SK-N-SH (cell line): ENCODE data around the gene SNRNP25. TPM values are rescaled to one million over a fixed set of nuclear protein-coding genes. Genes with fewer than 3 reads are reported as not detected.

Experiments
- CTCF ChIA-PET: fragments of 300-600, 350-600 bp; formaldehyde crosslinking; extraction: SDS; loops from one replicate; lab custom pipeline; 2021; lab: Yijun Ruan, JAX
- POLR2A ChIA-PET: fragments of 350-600 bp; sonication (Branson Sonifier 250); formaldehyde crosslinking; extraction: SDS; loops from one replicate; lab custom pipeline; 2020; ENCODE audit warnings: antibody characterized with exemption, inconsistent platforms; lab: Yijun Ruan, JAX
- DNase-seq: peaks from one replicate; pipeline ENCODE4 v3.0.0; 2012
- H2AFZ ChIP-seq: fragments of 200-600 bp; sonication (generic); 2 replicates; pipeline ENCODE4 v1.8.1; 2016; ENCODE audit warnings: antibody characterized with exemption, mild to moderate bottlenecking, low read depth
- H3F3A ChIP-seq: fragments of 200-600 bp; sonication (generic); replicated peaks from 2 replicates; pipeline ENCODE3; 2016; ENCODE audit warnings: antibody characterized with exemption, mild to moderate bottlenecking; ENCODE audit not compliant: insufficient read depth
- H3K27ac ChIP-seq, 2 experiments: fragments of 200-500 bp in 1 of 2; fragments of 200-600 bp in 1 of 2; sonication (Bioruptor generic) in 1 of 2; sonication (generic), shearing (Covaris generic) in 1 of 2; 2 replicates each; pipeline versions ENCODE4 v1.5.1 to v1.6.1; 2014 to 2016; ENCODE audit warnings: low read depth in 2 of 2, inconsistent platforms in 1 of 2, low read length in 1 of 2, mild to moderate bottlenecking in 1 of 2, mixed read lengths in 1 of 2
- H3K27me3 ChIP-seq: fragments of 200-600 bp; sonication (generic), shearing (Covaris generic); 2 replicates; pipeline ENCODE4 v1.6.1; 2016; ENCODE audit warnings: mixed run types; ENCODE audit not compliant: insufficient read depth
- H3K36me3 ChIP-seq, 2 experiments: fragments of 200-500 bp in 1 of 2; fragments of 200-600 bp in 1 of 2; sonication (Bioruptor generic) in 1 of 2; sonication (generic) in 1 of 2; replicated peaks in 1 of 2; 2 replicates each; pipeline versions ENCODE3 to v1.5.1; 2014 to 2016; ENCODE audit warnings: low read length in 1 of 2, mild to moderate bottlenecking in 1 of 2; ENCODE audit not compliant: insufficient read depth in 2 of 2, control insufficient read depth in 1 of 2
- H3K4me1 ChIP-seq, 2 experiments: fragments of 200-500 bp in 1 of 2; fragments of 200-600 bp in 1 of 2; sonication (Bioruptor generic) in 1 of 2; sonication (generic), shearing (Covaris generic) in 1 of 2; 2 replicates each; pipeline versions ENCODE4 v1.5.1 to v1.6.1; 2014 to 2016; ENCODE audit warnings: low read depth in 1 of 2, low read length in 1 of 2, mixed run types in 1 of 2; ENCODE audit not compliant: insufficient read depth in 2 of 2, control insufficient read depth in 1 of 2
- H3K4me2 ChIP-seq: fragments of 200-600 bp; sonication (generic), shearing (Covaris generic); 2 replicates; pipeline ENCODE4 v1.6.1; 2017; ENCODE audit warnings: mixed run types
- H3K4me3 ChIP-seq, 2 experiments: fragments of 200-500 bp in 1 of 2; fragments of 200-600 bp in 1 of 2; sonication (Bioruptor generic) in 1 of 2; sonication (generic), shearing (Covaris generic) in 1 of 2; 2 replicates each; pipeline versions ENCODE4 v1.5.1 to v1.8.1; 2014 to 2016; ENCODE audit warnings: low read depth in 2 of 2, inconsistent platforms in 1 of 2, low read length in 1 of 2, mild to moderate bottlenecking in 1 of 2, mixed read lengths in 1 of 2, moderate library complexity in 1 of 2
- H3K79me2 ChIP-seq: fragments of 200-600 bp; sonication (generic); 2 replicates; pipeline ENCODE4 v1.8.1; 2017; ENCODE audit warnings: mild to moderate bottlenecking; ENCODE audit not compliant: insufficient read depth
- H3K9ac ChIP-seq: fragments of 200-600 bp; sonication (generic); 2 replicates; pipeline ENCODE4 v1.6.1; 2017; ENCODE audit warnings: mixed run types
- H3K9me2 ChIP-seq: fragments of 200-600 bp; sonication (generic); 2 replicates; pipeline ENCODE4 v1.6.1; 2017; ENCODE audit warnings: mixed run types
- H3K9me3 ChIP-seq: fragments of 200-600 bp; sonication (generic); 2 replicates; pipeline ENCODE4 v1.6.1; 2017; ENCODE audit warnings: mixed run types, mild to moderate bottlenecking, moderate library complexity
- H4K20me1 ChIP-seq: fragments of 200-600 bp; sonication (generic); 2 replicates; pipeline ENCODE4 v1.6.1; 2017; ENCODE audit warnings: mild to moderate bottlenecking, mixed run types; ENCODE audit not compliant: insufficient read depth
- CHD2 ChIP-seq: fragments of 150-350 bp; IDR thresholded peaks from 2 replicates; pipeline ENCODE4 v1.6.1; 2018; ENCODE audit warnings: low read length; ENCODE audit not compliant: partially characterized antibody
- EP300 ChIP-seq, 2 experiments: IDR thresholded peaks; 2 replicates each; pipeline versions ENCODE4 v1.4.0 to v1.6.1; 2012; ENCODE audit warnings: borderline replicate concordance in 1 of 2, low read depth in 1 of 2, low read length in 1 of 2
- EZH2phosphoT487 ChIP-seq: fragments of 200-600 bp; sonication (generic); IDR thresholded peaks from 2 replicates; pipeline ENCODE4 v1.6.1; 2017; ENCODE audit warnings: low read depth, mixed run types, mild to moderate bottlenecking, antibody characterized with exemption, moderate library complexity, borderline replicate concordance
- FOSL2 ChIP-seq: IDR thresholded peaks from 2 replicates; pipeline ENCODE4 v1.4.0; 2012; ENCODE audit warnings: low read depth, mild to moderate bottlenecking, moderate library complexity, borderline replicate concordance
- FOXM1 ChIP-seq: IDR thresholded peaks from 2 replicates; pipeline ENCODE4 v1.4.0; 2012; ENCODE audit warnings: low read depth, mild to moderate bottlenecking
- MAX ChIP-seq: IDR thresholded peaks from 2 replicates; pipeline ENCODE4 v1.4.0; 2012; ENCODE audit warnings: low read depth
- MEF2A ChIP-seq: IDR thresholded peaks from 2 replicates; pipeline ENCODE4 v1.4.0; 2012; ENCODE audit warnings: low read depth, borderline replicate concordance
- NFIC ChIP-seq: IDR thresholded peaks from 2 replicates; pipeline ENCODE4 v1.4.0; 2012; ENCODE audit warnings: borderline replicate concordance
- NRF1 ChIP-seq: IDR thresholded peaks from 2 replicates; pipeline ENCODE4 v1.6.1; 2012; ENCODE audit warnings: low read depth, mild to moderate bottlenecking, low read length
- RAD21 ChIP-seq: IDR thresholded peaks from 2 replicates; pipeline ENCODE4 v1.6.1; 2012; ENCODE audit warnings: mild to moderate bottlenecking, low read length
- RFX5 ChIP-seq: IDR thresholded peaks from 2 replicates; pipeline ENCODE4 v1.6.1; 2012; ENCODE audit warnings: mild to moderate bottlenecking, improper control_type of control experiment, low read length
- RXRA ChIP-seq: IDR thresholded peaks from 2 replicates; pipeline ENCODE4 v1.4.0; 2012; ENCODE audit warnings: low read depth, mild to moderate bottlenecking, borderline replicate concordance
- ZBTB33 ChIP-seq: IDR thresholded peaks from 2 replicates; pipeline ENCODE4 v1.4.0; 2012; ENCODE audit warnings: low read depth, borderline replicate concordance
- WGBS: methylation state at CpG from one replicate; pipeline ENCODE4 v1.1.6; 2017; ENCODE audit warnings: low lambda C conversion rate; 5-methylcytosine and 5-hydroxymethylcytosine counted together
- polyA plus RNA-seq, 3 experiments: library from polyadenylated mRNA; depleted of rRNA; stranded (reverse); fragments of >200 nt; gene quantifications; 2 replicates each; pipeline ENCODE4 v1.2.3, GENCODE V29; 2012

SNRNP25 gene
- polyA plus RNA-seq, 1 of the 3 experiments (the other 2 are of a cell fraction), result 73.4 TPM

DNA sequence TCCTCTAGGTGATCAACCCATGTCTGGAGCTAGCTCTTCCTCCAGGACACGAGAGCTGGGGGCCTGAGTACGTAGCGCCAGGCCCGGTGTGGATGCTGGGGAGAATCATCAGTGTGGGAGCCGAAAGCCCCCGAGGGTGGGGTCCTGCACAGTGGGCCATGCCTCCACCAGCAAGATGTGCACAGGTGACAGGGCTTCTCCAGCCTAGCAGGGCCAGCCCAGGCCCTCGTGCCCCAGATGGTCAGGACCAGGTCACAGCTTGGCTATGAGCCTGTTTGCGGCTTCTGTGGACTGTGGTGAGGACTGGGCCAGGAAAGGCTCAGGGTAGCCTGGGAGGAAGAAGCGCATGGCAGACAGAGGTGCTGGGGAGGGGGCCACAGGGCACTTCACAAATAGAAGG lies 32.2 kb downstream of the SNRNP25 start (continued):
- TF ChIP-seq MAX (no peak), RFX5 (no peak), MEF2A (no peak), NRF1 (no peak), EP300 (IDR thresholded peaks at IDR 0.05; ENCODE audit: borderline replicate concordance in 1 of 2, low read depth in 1 of 2, low read length in 1 of 2) (no peak), NFIC (no peak), RAD21 (no peak), FOXM1 (no peak), CHD2 (no peak), RXRA (no peak)

GRCh38 chr16:86483-86952 lies 32.9 kb downstream of the SNRNP25 start:
- Histone ChIP-seq H3F3A (peaks cover 20% of the 10 kb centered on the region), H3K79me2 (peaks cover 4% of the 10 kb centered on the region; the same call in 1 of the 2 replicates), H4K20me1 (peaks cover 21% of the 10 kb centered on the region), H3K9me3 (no peaks in the 10 kb centered on the region), H3K4me1 (peaks cover 2 to 17% of the 10 kb centered on the region in 2 experiments; a peak in 3 of 4 replicates), H3K36me3 (peaks cover 4 to 43% of the 10 kb centered on the region in 2 experiments), H3K27me3 (no peaks in the 10 kb centered on the region), H3K27ac (no peak overlapping the region), H3K9me2 (no peaks in the 10 kb centered on the region), H3K4me2 (no peak overlapping the region), H2AFZ (no peak overlapping the region), H3K4me3 (no peak overlapping the region), H3K9ac (no peak overlapping the region)
- ChIA-PET CTCF (interaction anchor here (0.8 to 27.8 kb wide), 5 partner anchors 10 to 94 kb away, joined by 3 to 793 read pairs (median 6); partner anchors contain the start of genes HBQ1 and RHBDF1), POLR2A (no interaction called here)
- WGBS, result 94% methylated on average over 16 of the region's 23 CpGs
- TF ChIP-seq RFX5, result no peak
- TF ChIP-seq RAD21, result no peak
- TF ChIP-seq MAX, result no peak
- TF ChIP-seq EZH2phosphoT487, result no peak
- TF ChIP-seq FOXM1, result no peak
- no peak for TF ChIP-seq ZBTB33
- TF ChIP-seq FOSL2, result no peak
- no peak for DNase-seq
